HEK293 (cell line): Measurements from ENCODE around the gene LIN37.

Experiments
- CTCF ChIA-PET: fragments of 350-600 bp; formaldehyde crosslinking; extraction: SDS; loops from one replicate; lab custom pipeline; 2021; ENCODE audit warnings: antibody characterized with exemption; lab: Yijun Ruan, JAX
- POLR2A ChIA-PET: fragments of 300-600 bp; formaldehyde crosslinking; extraction: SDS; loops from one replicate; lab custom pipeline; 2020; ENCODE audit warnings: antibody characterized with exemption, inconsistent platforms; lab: Yijun Ruan, JAX
- H3K27ac ChIP-seq: fragments of 200-500 bp; sonication (Bioruptor generic); 2 replicates; pipeline ENCODE4 v1.5.1; 2014; ENCODE audit warnings: low read depth, low read length, control low read depth, inconsistent platforms; ENCODE audit errors: extremely low read depth
- H3K36me3 ChIP-seq, 2 experiments: fragments of 200-500 bp in 1 of 2; sonication (Bioruptor generic) in 1 of 2; 1 replicate in 1 of 2; 2 replicates in 1 of 2; pipeline ENCODE4 v1.5.1; 2014 to 2017; ENCODE audit warnings: inconsistent platforms in 2 of 2, low read length in 2 of 2; ENCODE audit not compliant: control insufficient read depth in 2 of 2, insufficient read depth in 1 of 2
- H3K4me1 ChIP-seq: fragments of 200-500 bp; sonication (Bioruptor generic); 2 replicates; pipeline ENCODE4 v1.5.1; 2014; ENCODE audit warnings: mild to moderate bottlenecking, low read length, inconsistent platforms; ENCODE audit not compliant: control insufficient read depth, insufficient read depth
- H3K4me3 ChIP-seq: 2 replicates; pipeline ENCODE4 v1.5.1; 2011; ENCODE audit warnings: low read depth, mild to moderate bottlenecking, control low read depth, low read length, moderate library complexity
- H3K9me3 ChIP-seq: fragments of 200-500 bp; sonication (Bioruptor generic); 2 replicates; pipeline ENCODE4 v1.5.1; 2014; ENCODE audit warnings: low read depth, low read length, inconsistent platforms; ENCODE audit not compliant: control insufficient read depth, insufficient read depth
- GLIS1 ChIP-seq: fragments of 450-650 bp; formaldehyde crosslinking; IDR thresholded peaks from 2 replicates; pipeline ENCODE4 v1.5.1; 2016; ENCODE audit warnings: missing biosample characterization, missing genetic modification characterization
- IKZF3 ChIP-seq: fragments of 450-650 bp; IDR thresholded peaks from 2 replicates; pipeline ENCODE4 v1.5.0; 2018; ENCODE audit warnings: missing biosample characterization, mild to moderate bottlenecking, missing genetic modification characterization, moderate library complexity
- KLF8 ChIP-seq: fragments of 450-650 bp; formaldehyde crosslinking; IDR thresholded peaks from 2 replicates; pipeline ENCODE4 v1.5.1; 2016; ENCODE audit warnings: missing biosample characterization, missing genetic modification characterization
- OSR2 ChIP-seq: fragments of 450-650 bp; formaldehyde crosslinking; IDR thresholded peaks from 2 replicates; pipeline ENCODE4 v1.5.1; 2016; ENCODE audit warnings: missing biosample characterization, missing genetic modification characterization
- OVOL3 ChIP-seq: fragments of 450-650 bp; formaldehyde crosslinking; IDR thresholded peaks from 2 replicates; pipeline ENCODE4 v1.5.1; 2016; ENCODE audit warnings: missing biosample characterization, missing genetic modification characterization
- SETDB1 ChIP-seq: IDR thresholded peaks from one replicate; pipeline ENCODE4 v1.6.1; 2017; ENCODE audit warnings: mild to moderate bottlenecking, low read length, moderate library complexity, mixed read lengths; ENCODE audit not compliant: insufficient read length
- SP3 ChIP-seq: fragments of 450-650 bp; formaldehyde crosslinking; IDR thresholded peaks from 2 replicates; pipeline ENCODE4 v1.5.1; 2016; ENCODE audit warnings: missing biosample characterization, missing genetic modification characterization
- TRIM28 ChIP-seq: IDR thresholded peaks from 2 replicates; pipeline ENCODE4 v1.6.1; 2011; ENCODE audit warnings: low read length, control low read depth, borderline replicate concordance
- ZBTB17 ChIP-seq: fragments of 450-650 bp; formaldehyde crosslinking; IDR thresholded peaks from 2 replicates; pipeline ENCODE4 v1.5.1; 2016; ENCODE audit warnings: missing biosample characterization, missing genetic modification characterization
- ZBTB48 ChIP-seq: fragments of 450-650 bp; formaldehyde crosslinking; IDR thresholded peaks from 2 replicates; pipeline ENCODE4 v1.5.1; 2016; ENCODE audit warnings: missing biosample characterization, missing genetic modification characterization
- ZBTB49 ChIP-seq: fragments of 450-650 bp; formaldehyde crosslinking; IDR thresholded peaks from 2 replicates; pipeline ENCODE4 v1.5.1; 2016; ENCODE audit warnings: missing biosample characterization, missing genetic modification characterization, low read depth
- ZFP41 ChIP-seq: fragments of 450-650 bp; formaldehyde crosslinking; IDR thresholded peaks from 2 replicates; pipeline ENCODE4 v1.5.1; 2016; ENCODE audit warnings: missing biosample characterization, missing genetic modification characterization, borderline replicate concordance
- ZNF121 ChIP-seq: fragments of 450-650 bp; formaldehyde crosslinking; IDR thresholded peaks from 2 replicates; pipeline ENCODE4 v1.5.1; 2016; ENCODE audit warnings: missing biosample characterization, missing genetic modification characterization
- ZNF211 ChIP-seq: fragments of 450-650 bp; formaldehyde crosslinking; IDR thresholded peaks from 2 replicates; pipeline ENCODE4 v1.5.1; 2016; ENCODE audit warnings: low read depth, missing biosample characterization, missing genetic modification characterization
- ZNF223 ChIP-seq: fragments of 450-650 bp; formaldehyde crosslinking; IDR thresholded peaks from 2 replicates; pipeline ENCODE4 v1.5.1; 2016; ENCODE audit warnings: missing biosample characterization, missing genetic modification characterization
- ZNF248 ChIP-seq: fragments of 450-650 bp; formaldehyde crosslinking; IDR thresholded peaks from 2 replicates; pipeline ENCODE4 v1.5.1; 2017; ENCODE audit warnings: missing biosample characterization, missing genetic modification characterization
- ZNF341 ChIP-seq: fragments of 450-650 bp; formaldehyde crosslinking; IDR thresholded peaks from 2 replicates; pipeline ENCODE4; 2016; ENCODE audit warnings: low read depth, missing biosample characterization, missing genetic modification characterization
- ZNF37A ChIP-seq: fragments of 450-650 bp; IDR thresholded peaks from 2 replicates; pipeline ENCODE4 v1.5.1; 2018; ENCODE audit warnings: missing biosample characterization, missing genetic modification characterization
- ZNF433 ChIP-seq: fragments of 450-650 bp; formaldehyde crosslinking; IDR thresholded peaks from 2 replicates; pipeline ENCODE4 v1.5.1; 2016; ENCODE audit warnings: missing biosample characterization, missing genetic modification characterization, low read depth
- ZNF560 ChIP-seq: fragments of 450-650 bp; formaldehyde crosslinking; IDR thresholded peaks from 2 replicates; pipeline ENCODE4 v1.5.1; 2017; ENCODE audit warnings: missing biosample characterization, missing genetic modification characterization, borderline replicate concordance
- ZNF600 ChIP-seq: fragments of 450-650 bp; formaldehyde crosslinking; IDR thresholded peaks from 2 replicates; pipeline ENCODE4 v1.5.1; 2016; ENCODE audit warnings: missing biosample characterization, missing genetic modification characterization
- ZSCAN16 ChIP-seq: fragments of 450-650 bp; formaldehyde crosslinking; IDR thresholded peaks from 2 replicates; pipeline ENCODE4 v1.5.1; 2016; ENCODE audit warnings: missing biosample characterization, missing genetic modification characterization
- ZXDB ChIP-seq: fragments of 450-650 bp; formaldehyde crosslinking; IDR thresholded peaks from 2 replicates; pipeline ENCODE4 v1.5.1; 2016; ENCODE audit warnings: missing biosample characterization, missing genetic modification characterization
- TF ChIP-seq, protein P1 (sequence below): fragments of 450-650 bp; formaldehyde crosslinking; IDR thresholded peaks from 2 replicates; pipeline ENCODE4 v1.5.1; 2016; ENCODE audit warnings: missing biosample characterization, missing genetic modification characterization
- TF ChIP-seq, protein P2 (sequence below): fragments of 450-650 bp; formaldehyde crosslinking; IDR thresholded peaks from 2 replicates; pipeline ENCODE4 v1.5.0; 2017; ENCODE audit warnings: missing biosample characterization, missing genetic modification characterization, borderline replicate concordance
- TF ChIP-seq, protein P3 (sequence below): fragments of 450-650 bp; formaldehyde crosslinking; IDR thresholded peaks from 2 replicates; pipeline ENCODE4; 2016; ENCODE audit warnings: missing biosample characterization, missing genetic modification characterization
- TF ChIP-seq, protein P4 (sequence below): fragments of 450-650 bp; formaldehyde crosslinking; IDR thresholded peaks from 2 replicates; pipeline ENCODE4 v1.5.1; 2016; ENCODE audit warnings: missing biosample characterization, missing genetic modification characterization, borderline replicate concordance

LIN37 gene

DNA sequence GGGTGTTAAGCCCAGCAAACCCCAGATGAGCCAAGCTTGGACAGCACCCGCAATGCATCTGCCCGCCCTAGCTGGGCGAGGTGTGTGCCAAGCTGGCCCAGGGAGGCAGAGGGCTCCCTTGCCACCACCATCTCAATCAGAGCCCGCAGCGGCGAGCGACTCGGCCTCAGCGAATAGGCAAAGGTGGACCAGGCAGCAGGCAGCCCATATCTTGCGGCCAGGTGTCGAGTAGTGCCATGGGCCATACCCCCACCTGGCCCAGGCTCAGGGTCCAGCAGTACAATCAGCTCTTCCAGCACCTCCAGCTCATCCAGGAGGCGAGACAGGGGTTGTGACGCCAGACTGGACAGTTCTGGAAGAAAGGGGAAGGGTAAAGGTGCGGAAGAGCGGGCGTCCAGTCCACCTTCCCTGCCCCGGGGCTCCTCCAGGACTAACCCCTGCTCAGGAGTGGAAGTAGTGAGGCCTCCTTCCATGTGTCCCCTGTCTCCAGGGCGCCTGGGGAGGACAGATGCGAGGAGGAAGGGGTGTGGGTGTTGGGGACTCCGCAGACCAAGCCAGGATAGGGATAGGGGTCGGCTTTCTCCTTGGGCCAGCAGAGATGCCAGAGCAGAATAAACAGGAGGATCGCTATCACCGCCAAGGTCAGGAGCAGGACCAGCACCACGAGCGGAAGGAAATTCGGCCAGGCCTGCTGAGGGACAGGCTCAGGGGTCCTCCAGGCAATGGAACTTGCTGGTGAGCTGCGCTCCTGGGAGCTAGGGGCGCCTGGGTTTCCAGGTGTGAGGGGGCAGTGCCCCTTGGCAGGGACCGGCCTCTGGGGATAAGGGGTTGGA, 8.9 kb upstream of the LIN37 start:
- TF ChIP-seq ZBTB17 (tag by site-specific recombination) (peak; percentile 34), ZNF248 (no peak), ZNF600 (tag by site-specific recombination) (peak; percentile 72), ZBTB48 (tag by site-specific recombination) (peak; percentile 86; the same call in 1 of the 2 replicates), KLF8 (tag by site-specific recombination) (no peak), ZNF433 (no peak), TRIM28 (no peak), SP3 (tag by site-specific recombination) (no peak), ZNF341 (tag by site-specific recombination) (peak; percentile 41; the same call in 1 of the 2 replicates), SETDB1 (no peak), OSR2 (tag by site-specific recombination) (no peak), ZNF560 (no peak), ZSCAN16 (tag by site-specific recombination) (no peak), ZNF37A (tag by site-specific recombination) (no peak), GLIS1 (no peak), ZNF211 (tag by site-specific recombination) (no peak), ZXDB (tag by site-specific recombination) (no peak), ZNF121 (tag by site-specific recombination) (no peak), ZFP41 (tag by site-specific recombination) (no peak), ZNF223 (tag by site-specific recombination) (peak; percentile 62; the same call in 1 of the 2 replicates), ZBTB49 (tag by site-specific recombination) (no peak), IKZF3 (0 out of 2 replicates have a peak, but pooled peaks have one; percentile 19), OVOL3 (tag by site-specific recombination) (no peak)
- TF ChIP-seq, protein P1, sequence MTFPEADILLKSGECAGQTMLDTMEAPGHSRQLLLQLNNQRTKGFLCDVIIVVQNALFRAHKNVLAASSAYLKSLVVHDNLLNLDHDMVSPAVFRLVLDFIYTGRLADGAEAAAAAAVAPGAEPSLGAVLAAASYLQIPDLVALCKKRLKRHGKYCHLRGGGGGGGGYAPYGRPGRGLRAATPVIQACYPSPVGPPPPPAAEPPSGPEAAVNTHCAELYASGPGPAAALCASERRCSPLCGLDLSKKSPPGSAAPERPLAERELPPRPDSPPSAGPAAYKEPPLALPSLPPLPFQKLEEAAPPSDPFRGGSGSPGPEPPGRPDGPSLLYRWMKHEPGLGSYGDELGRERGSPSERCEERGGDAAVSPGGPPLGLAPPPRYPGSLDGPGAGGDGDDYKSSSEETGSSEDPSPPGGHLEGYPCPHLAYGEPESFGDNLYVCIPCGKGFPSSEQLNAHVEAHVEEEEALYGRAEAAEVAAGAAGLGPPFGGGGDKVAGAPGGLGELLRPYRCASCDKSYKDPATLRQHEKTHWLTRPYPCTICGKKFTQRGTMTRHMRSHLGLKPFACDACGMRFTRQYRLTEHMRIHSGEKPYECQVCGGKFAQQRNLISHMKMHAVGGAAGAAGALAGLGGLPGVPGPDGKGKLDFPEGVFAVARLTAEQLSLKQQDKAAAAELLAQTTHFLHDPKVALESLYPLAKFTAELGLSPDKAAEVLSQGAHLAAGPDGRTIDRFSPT (tag by site-specific recombination) = peak; percentile 27; the same call in 1 of the 2 replicates
- TF ChIP-seq, protein P2, sequence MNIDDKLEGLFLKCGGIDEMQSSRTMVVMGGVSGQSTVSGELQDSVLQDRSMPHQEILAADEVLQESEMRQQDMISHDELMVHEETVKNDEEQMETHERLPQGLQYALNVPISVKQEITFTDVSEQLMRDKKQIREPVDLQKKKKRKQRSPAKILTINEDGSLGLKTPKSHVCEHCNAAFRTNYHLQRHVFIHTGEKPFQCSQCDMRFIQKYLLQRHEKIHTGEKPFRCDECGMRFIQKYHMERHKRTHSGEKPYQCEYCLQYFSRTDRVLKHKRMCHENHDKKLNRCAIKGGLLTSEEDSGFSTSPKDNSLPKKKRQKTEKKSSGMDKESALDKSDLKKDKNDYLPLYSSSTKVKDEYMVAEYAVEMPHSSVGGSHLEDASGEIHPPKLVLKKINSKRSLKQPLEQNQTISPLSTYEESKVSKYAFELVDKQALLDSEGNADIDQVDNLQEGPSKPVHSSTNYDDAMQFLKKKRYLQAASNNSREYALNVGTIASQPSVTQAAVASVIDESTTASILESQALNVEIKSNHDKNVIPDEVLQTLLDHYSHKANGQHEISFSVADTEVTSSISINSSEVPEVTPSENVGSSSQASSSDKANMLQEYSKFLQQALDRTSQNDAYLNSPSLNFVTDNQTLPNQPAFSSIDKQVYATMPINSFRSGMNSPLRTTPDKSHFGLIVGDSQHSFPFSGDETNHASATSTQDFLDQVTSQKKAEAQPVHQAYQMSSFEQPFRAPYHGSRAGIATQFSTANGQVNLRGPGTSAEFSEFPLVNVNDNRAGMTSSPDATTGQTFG = no peak
- TF ChIP-seq, protein P3, sequence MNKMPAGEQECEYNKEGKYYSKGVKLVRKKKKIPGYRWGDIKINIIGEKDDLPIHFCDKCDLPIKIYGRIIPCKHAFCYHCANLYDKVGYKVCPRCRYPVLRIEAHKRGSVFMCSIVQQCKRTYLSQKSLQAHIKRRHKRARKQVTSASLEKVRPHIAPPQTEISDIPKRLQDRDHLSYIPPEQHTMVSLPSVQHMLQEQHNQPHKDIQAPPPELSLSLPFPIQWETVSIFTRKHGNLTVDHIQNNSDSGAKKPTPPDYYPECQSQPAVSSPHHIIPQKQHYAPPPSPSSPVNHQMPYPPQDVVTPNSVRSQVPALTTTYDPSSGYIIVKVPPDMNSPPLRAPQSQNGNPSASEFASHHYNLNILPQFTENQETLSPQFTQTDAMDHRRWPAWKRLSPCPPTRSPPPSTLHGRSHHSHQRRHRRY = no peak
- TF ChIP-seq, protein P4, sequence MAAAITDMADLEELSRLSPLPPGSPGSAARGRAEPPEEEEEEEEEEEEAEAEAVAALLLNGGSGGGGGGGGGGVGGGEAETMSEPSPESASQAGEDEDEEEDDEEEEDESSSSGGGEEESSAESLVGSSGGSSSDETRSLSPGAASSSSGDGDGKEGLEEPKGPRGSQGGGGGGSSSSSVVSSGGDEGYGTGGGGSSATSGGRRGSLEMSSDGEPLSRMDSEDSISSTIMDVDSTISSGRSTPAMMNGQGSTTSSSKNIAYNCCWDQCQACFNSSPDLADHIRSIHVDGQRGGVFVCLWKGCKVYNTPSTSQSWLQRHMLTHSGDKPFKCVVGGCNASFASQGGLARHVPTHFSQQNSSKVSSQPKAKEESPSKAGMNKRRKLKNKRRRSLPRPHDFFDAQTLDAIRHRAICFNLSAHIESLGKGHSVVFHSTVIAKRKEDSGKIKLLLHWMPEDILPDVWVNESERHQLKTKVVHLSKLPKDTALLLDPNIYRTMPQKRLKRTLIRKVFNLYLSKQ = no peak
- peaks cover 17% of the 10 kb centered on the region for H3K4me1 ChIP-seq
- no peaks in the 10 kb centered on the region; the same call in 1 of the 2 replicates for H3K9me3 ChIP-seq
- H3K36me3 ChIP-seq = peaks cover 61 to 69% of the 10 kb centered on the region in 2 experiments
- H3K27ac ChIP-seq = peak overlapping the region; percentile 97; the same call in 1 of the 2 replicates
- peak overlapping the region; percentile 52 for H3K4me3 ChIP-seq
- CTCF ChIA-PET = interaction anchor here (0.5 to 1.6 kb wide), 4 partner anchors 9 to 192 kb away, joined by 3 to 8 read pairs (median 5); partner anchors contain the start of gene LIN37
- POLR2A ChIA-PET = interaction anchor here (0.8 to 7.7 kb wide), 27 partner anchors 9 to 475 kb away, joined by 3 to 204 read pairs (median 7); partner anchors contain the start of genes ARHGAP33, COX6B1, HSPB6 and LIN37
